GM12891 (cell line): ENCODE data around the gene ACTL9.

Source experiments
- DNase-seq: peaks from one replicate; pipeline ENCODE4 v3.0.0; 2011; ENCODE audit warnings: low spot score; ENCODE audit not compliant: insufficient read length
- FAIRE-seq: peaks from 2 replicates; lab custom pipeline; 2011; peaks lifted over from hg19 to GRCh38; lab: Jason Lieb, UNC
- PAX5 ChIP-seq: IDR thresholded peaks from 2 replicates; pipeline ENCODE4 v1.6.1; 2011; ENCODE audit warnings: low read length, moderate library complexity, mild to moderate bottlenecking; ENCODE audit not compliant: insufficient read depth, severe bottlenecking
- POLR2A ChIP-seq: IDR thresholded peaks from 2 replicates; pipeline ENCODE4 v1.6.1; 2011; ENCODE audit warnings: low read depth, low read length, control low read depth
- POLR2AphosphoS5 ChIP-seq: IDR thresholded peaks from 2 replicates; pipeline ENCODE4 v1.6.1; 2011; ENCODE audit warnings: low read depth, low read length, control low read depth
- POU2F2 ChIP-seq: IDR thresholded peaks from 2 replicates; pipeline ENCODE4 v1.6.1; 2011; ENCODE audit warnings: low read depth, mild to moderate bottlenecking, control low read depth, low read length, moderate library complexity
- SPI1 ChIP-seq: IDR thresholded peaks from 2 replicates; pipeline ENCODE4 v1.6.1; 2011; ENCODE audit warnings: low read depth, low read length, control low read depth
- TAF1 ChIP-seq: IDR thresholded peaks from 2 replicates; pipeline ENCODE4 v1.6.1; 2011; ENCODE audit warnings: low read depth, low read length, control low read depth

ACTL9 gene

DNA sequence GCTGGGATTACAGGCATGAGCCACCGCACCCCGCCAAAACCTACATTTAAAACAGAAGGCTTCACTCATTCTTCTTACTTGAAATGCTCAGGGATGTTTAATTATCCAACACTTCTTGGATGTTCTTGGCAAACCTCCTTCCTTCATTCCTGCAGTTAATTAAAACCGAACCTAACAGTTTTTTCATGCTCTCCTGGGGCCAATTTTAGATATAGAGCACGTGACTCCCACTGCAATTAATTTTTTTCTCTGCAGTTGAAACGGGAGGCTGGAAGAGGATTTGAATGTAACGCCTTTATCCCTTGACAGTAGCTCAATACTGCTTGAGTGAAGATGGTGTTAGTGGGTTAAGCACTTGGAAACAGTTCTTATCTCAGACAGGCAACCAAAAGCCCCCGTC lies 4.6 kb upstream of the ACTL9 start:
- no peak for DNase-seq
- TF ChIP-seq SPI1 (no peak), PAX5 (no peak), POU2F2 (no peak), TAF1 (no peak), POLR2AphosphoS5 (no peak)
- FAIRE-seq: no peak

- DNase-seq (no peak), FAIRE-seq (no peak)
- TF ChIP-seq SPI1 (no peak), PAX5 (no peak), POLR2AphosphoS5 (no peak), POU2F2 (no peak), POLR2A (no peak), TAF1 (no peak)
These were observed 3.8 kb upstream of the ACTL9 start for GRCh38 chr19:8702350-8702749.

DNA sequence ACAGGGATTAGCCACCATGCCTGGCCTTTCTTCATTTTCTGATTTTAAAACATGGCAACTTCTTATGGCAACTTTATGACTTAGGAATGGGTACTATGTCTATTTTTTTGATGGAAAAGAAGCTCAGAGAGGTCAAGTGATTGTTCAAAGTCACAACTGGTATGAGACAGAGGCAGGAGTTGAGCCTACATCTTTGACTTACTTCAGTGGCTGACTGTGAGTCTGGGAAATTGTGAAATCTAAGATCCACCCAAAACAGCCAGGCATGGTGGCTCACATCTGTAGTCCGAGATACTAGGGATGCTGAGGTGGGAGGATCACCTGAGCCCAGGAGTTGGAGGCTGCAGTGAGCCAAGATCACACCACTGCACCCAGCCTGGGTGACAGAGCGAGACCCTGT lies 2.4 kb upstream of the ACTL9 start:
- no peak for DNase-seq
- no peak for FAIRE-seq
- no peak for TF ChIP-seq POU2F2
- TF ChIP-seq TAF1: no peak
- TF ChIP-seq POLR2AphosphoS5: no peak
- no peak for TF ChIP-seq SPI1
- no peak for TF ChIP-seq PAX5
- TF ChIP-seq POLR2A: no peak

GRCh38 chr19:8699908-8700307 lies 1.3 kb upstream of the ACTL9 start:
- FAIRE-seq: no peak
- DNase-seq: no peak
- TF ChIP-seq PAX5 (no peak), SPI1 (no peak), POU2F2 (no peak), POLR2AphosphoS5 (no peak), TAF1 (no peak), POLR2A (no peak)

DNA sequence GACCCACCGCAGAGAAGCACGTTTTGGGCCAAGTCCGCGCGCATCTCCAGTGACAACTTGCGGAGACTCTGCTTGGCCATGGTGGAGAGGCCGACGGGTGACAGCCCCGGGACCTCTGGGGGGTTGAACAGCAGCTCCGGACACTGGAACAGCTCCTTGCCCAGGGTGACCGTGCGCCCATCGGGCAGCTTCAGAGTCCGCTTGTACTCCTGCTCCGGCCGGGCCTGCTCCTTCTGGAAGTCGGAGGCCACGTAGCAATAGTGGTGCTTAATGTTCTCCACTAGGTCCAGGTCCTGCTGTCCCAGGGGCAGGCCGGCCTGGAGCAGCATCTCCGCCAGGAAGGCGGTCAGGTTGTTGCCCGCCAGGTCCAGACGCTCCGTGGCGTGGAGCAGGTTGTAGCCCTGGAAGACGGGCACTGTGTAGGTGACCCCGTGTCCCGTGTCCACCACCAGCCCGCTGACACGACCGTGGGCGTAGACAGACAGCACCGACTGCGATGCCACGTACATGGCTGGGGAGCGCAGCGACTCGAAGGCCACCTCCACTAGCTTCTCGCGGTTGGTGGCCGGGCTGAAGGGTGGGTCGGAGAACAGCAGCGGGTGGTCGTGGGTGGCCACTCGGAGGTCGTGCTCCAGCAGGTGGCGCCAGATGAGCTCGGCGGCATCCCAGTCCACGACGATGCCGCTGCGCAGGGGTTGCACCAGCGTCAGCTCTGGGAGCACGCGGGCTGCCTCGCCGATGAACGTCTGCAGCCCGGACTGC lies 743 bp downstream of the ACTL9 start:
- TF ChIP-seq TAF1 (no peak), POU2F2 (no peak), PAX5 (no peak), POLR2AphosphoS5 (no peak), SPI1 (no peak), POLR2A (no peak)
- FAIRE-seq (no peak), DNase-seq (no peak)

DNA sequence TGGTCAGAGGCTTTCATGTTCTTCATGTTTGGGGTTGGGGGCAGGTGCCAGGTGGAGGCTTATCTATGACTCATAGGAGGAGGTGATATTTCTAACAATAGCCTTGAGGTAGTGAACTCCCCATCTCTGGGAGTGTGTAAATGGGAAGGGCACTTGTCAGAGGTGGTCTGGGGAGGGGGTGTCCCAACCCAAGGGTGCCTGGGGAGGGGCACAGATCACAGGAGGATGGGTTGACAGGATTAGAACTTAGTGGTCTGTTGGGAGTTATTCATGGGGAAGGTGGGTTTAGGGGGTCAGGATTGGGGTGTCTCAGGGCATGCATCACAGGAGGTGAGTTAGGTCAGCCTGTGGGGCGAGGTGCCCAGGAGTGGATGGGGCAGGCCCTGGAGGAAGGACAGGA lies 1.6 kb downstream of the ACTL9 start:
- DNase-seq: no peak
- no peak for FAIRE-seq
- TF ChIP-seq PAX5 (no peak), POLR2A (no peak), TAF1 (no peak), POLR2AphosphoS5 (no peak), SPI1 (no peak)

DNA sequence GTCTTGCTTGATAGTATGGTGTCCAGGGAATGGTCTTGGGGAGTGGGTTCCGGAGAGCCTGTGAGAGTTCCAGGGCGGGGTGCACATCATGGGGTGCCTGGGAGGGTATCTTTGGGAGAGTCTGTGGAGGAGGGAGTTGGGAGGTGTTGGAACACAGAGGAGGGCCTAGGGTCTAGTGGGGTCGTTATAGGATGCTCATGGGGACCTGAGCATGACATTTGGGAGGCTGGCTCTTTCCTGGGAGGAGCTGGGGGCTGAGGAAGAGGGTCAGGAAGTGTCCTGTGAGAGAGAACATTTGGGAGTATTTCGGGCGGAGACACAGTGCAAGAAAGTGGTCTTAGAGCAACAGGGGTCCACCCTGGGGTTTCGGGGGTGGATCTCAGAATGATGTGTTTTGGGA lies 2.7 kb downstream of the ACTL9 start:
- no peak for DNase-seq
- no peak for FAIRE-seq
- TF ChIP-seq SPI1 (no peak), POLR2A (no peak), PAX5 (no peak), POU2F2 (no peak), POLR2AphosphoS5 (no peak), TAF1 (no peak)

DNA sequence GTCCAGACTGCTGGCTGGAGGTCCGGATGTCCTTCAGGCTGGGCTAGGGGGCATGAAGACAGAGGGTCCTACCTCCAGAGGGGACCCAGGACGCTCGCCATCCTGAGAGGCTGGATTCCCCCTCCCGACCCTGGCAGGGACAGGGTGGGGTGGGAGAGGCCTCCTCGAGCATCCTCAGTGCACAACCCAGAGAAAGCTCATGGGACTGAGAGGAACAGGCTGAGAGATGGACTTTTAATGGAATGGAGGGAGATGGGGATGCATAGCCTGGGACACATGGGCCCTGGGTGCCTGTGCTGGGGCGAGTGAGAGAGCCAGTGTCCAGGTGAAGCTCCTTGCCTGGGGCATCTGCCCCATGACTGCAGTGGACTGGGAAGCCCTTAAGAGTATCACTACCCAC lies 3.1 kb downstream of the ACTL9 start:
- TF ChIP-seq SPI1 (no peak), TAF1 (no peak), POLR2AphosphoS5 (no peak), PAX5 (no peak)
- DNase-seq (no peak), FAIRE-seq (no peak)

DNA sequence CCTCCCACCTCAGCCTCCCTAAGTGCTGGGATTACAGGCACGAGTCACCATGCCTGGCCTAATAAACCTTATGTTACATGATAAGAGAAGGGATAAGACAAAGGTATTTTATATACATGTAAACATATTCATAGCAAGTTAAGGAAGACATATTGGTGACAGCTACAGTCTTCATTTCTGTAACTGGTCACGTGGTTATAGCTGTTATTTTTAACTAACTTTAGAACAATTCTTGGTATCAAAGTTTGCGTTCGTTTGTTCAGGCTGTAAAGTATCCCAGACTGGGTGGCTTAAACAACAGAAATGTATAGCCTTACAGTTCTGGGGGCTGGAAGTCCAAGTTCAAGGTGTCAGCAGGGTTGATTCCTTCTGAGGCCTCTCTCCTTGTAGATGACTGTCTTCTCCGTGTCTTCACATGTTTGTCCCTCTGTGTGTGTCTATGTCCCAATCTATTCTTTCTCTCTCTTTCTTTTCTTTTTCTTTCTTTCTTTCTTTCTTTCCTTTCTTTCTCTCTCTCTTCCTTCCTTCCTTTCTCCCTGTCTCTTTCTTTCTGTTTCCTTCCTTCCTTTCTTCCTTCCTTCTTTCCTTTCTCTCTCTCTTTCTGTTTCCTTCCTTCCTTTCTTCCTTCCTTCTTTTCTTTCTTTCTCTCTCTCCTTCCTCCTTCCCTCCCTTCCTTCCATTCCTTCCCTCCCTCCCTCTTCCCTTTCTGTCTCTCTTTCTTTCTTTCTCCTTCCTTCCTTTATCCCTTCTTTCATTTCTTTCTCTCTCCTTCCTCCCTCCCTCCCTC lies 7.6 kb downstream of the ACTL9 start:
- FAIRE-seq (no peak), DNase-seq (no peak)
- TF ChIP-seq POU2F2: no peak
- no peak for TF ChIP-seq PAX5
- TF ChIP-seq SPI1: no peak
- TF ChIP-seq POLR2AphosphoS5: no peak
- no peak for TF ChIP-seq TAF1
- TF ChIP-seq POLR2A: no peak

GRCh38 chr19:8688930-8689329 lies 9.7 kb downstream of the ACTL9 start:
- no peak for DNase-seq
- no peak for TF ChIP-seq POLR2A
- TF ChIP-seq SPI1: no peak
- no peak for TF ChIP-seq TAF1
- TF ChIP-seq POU2F2: no peak
- FAIRE-seq: no peak
